Measurements from ENCODE around the gene ADARB2. TPM values are rescaled to one million over a fixed set of nuclear protein-coding genes. Genes with fewer than 3 reads are reported as not detected.
"Not testable (repeated sequence)": the region's sequence is repeated elsewhere in the genome, so short reads cannot be mapped to it uniquely, and the experiment has no call there.

Gene ADARB2
- total and polyA plus RNA-seq, 11 donors = 0.07 to 1.2 (median 0.28) TPM; not detected in 4

- Histone ChIP-seq H3K9me3 (no peaks in the 10 kb centered on the region), H3K36me3 (no peaks in the 10 kb centered on the region), H3K4me1 (no peaks in the 10 kb centered on the region), H3K27me3 (peaks cover 0 to 12% (median 0%) of the 10 kb centered on the region in 9 donors), H3K4me3 (no peak overlapping the region), H3K27ac (no peak overlapping the region)
- 81 to 86% (median 83%) methylated on average over 29 of the region's 29 CpGs for WGBS, 4 donors
- TF ChIP-seq CTCF (IDR thresholded peaks at IDR 0.05) (no peak), POLR2A (IDR thresholded peaks at IDR 0.05) (no peak)
- ATAC-seq = peak in 1 of 4 donors; percentile 19
- intact Hi-C loops (cut with DNase I) = no loop called here
- peak in 1 of 5 donors; percentile 21 for DNase-seq
These were observed 574.1 kb downstream of the ADARB2 start for GRCh38 chr10:1163204-1163660.

GRCh38 chr10:1162481-1163203 is 574.7 kb downstream of the ADARB2 start:
- WGBS, 4 donors = 64 to 66% (median 66%) methylated on average over 11 to 13 of the region's 13 CpGs
- ATAC-seq (no peak), DNase-seq (peak in 1 of 5 donors; percentile 43)
- TF ChIP-seq CTCF (IDR thresholded peaks at IDR 0.05) (no peak), POLR2A (IDR thresholded peaks at IDR 0.05) (no peak)
- H3K27me3 ChIP-seq = peaks cover 0 to 12% (median 0%) of the 10 kb centered on the region in 9 donors
- no peak overlapping the region for H3K27ac ChIP-seq
- no peaks in the 10 kb centered on the region for H3K9me3 ChIP-seq
- intact Hi-C loops (cut with DNase I) = no loop called here
- no peaks in the 10 kb centered on the region for H3K4me1 ChIP-seq
- no peaks in the 10 kb centered on the region for H3K36me3 ChIP-seq
- H3K4me3 ChIP-seq = no peak overlapping the region

- H3K4me1 ChIP-seq; intact Hi-C loops (cut with DNase I); H3K27me3 ChIP-seq; H3K4me3 ChIP-seq; H3K27ac ChIP-seq; ATAC-seq; H3K36me3 ChIP-seq; DNase-seq; H3K9me3 ChIP-seq: not testable (repeated sequence)
- 62 to 76% (median 70%) methylated on average over 5 of the region's 5 CpGs for WGBS, 4 donors
These were observed 576.0 kb downstream of the ADARB2 start for GRCh38 chr10:1161315-1161673.

- Histone ChIP-seq H3K36me3 (no peaks in the 10 kb centered on the region), H3K4me1 (no peaks in the 10 kb centered on the region), H3K27ac (no peak overlapping the region), H3K9me3 (no peaks in the 10 kb centered on the region), H3K27me3 (no peaks in the 10 kb centered on the region), H3K4me3 (no peak overlapping the region)
- 85 to 88% (median 88%) methylated on average over 21 to 25 of the region's 25 CpGs for WGBS, 4 donors
- intact Hi-C loops (cut with DNase I) = no loop called here
- DNase-seq = peak in 1 of 5 donors; percentile 37
- no peak for ATAC-seq
- TF ChIP-seq CTCF (IDR thresholded peaks at IDR 0.05) = no peak
These were observed 576.6 kb downstream of the ADARB2 start for GRCh38 chr10:1160561-1161314.
